GM20431 (cell line): Measurements from ENCODE around the gene POLRMT.
"Not testable (repeated sequence)": the region's sequence is repeated elsewhere in the genome, so short reads cannot be mapped to it uniquely, and the experiment has no call there.

Experiments used
- in situ Hi-C: fragments of 300-500 bp; cut with MseI, MboI; formaldehyde crosslinking; loops from one replicate; pipeline ENCODE4 v1.15.0; 2020; ENCODE audit warnings: low sequenced_read_pairs; ENCODE audit not compliant: unreplicated experiment

Gene POLRMT

DNA sequence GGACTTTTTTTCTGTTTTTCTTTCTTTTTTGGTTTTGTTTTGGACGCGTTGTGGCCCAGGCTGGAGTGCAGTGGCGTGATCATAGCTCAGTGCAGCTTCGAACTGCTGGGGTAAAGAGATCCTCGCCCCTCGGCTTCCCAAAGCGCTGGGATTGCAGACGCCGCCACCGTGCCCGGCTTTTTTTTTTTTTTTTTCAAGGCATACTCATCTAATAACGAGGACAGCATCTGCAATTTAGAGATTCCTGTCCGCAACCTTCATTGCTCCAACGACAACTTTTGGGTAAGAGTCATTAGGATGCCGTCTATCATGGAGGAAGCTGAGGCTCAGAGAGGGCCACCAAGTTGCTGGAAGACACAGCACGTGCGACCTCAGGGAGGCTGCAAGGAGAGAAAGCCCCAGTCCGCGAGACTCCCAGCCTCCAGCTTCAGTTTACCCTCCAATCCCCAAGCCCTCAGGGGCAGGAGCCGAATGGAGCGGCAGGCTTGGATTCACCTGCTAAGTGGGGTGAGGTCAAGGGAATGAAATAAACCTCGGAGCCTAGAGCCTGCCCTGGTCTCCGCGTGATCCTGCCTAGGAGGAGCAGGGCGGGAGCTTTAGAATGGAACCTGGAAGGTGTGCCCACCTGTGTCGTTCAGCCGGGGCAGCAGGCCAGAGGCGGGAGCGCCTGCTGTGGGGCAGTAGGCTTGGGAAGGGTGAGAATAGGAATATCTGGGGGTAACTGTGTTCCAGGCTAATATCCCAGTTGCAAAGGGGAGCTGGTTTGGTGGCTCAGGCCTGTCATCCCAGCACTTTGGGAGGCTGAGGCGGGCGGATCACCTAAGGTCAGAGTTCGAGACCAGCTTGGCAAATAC lies 676 bp upstream of the POLRMT start:
- in situ Hi-C loops = no loop called here

DNA sequence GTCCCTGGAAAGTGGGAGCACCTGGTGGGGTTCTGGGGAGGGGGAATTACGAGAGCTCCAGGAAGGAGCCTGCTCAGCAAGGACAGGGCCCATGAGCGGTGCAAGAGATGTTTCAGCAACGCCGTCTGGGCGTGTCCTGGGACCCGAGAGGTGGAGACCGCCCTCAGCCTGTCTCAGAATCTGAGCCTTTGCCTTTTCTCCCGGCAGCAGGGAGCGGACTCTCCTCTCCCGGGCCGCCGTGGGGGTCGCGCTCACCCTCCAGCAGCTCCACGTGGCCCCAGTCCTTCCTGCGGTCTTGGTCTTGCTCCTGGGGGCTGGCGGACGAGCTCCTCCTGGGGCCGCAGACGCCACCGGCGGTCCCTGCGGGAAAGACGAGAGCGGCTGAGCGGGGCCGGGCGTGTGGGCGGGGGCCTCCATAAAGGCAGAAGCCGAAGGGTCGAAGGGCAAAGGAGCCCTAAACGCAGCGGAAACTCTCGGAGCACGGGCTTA lies 714 bp downstream of the POLRMT start:
- in situ Hi-C loops = no loop called here

DNA sequence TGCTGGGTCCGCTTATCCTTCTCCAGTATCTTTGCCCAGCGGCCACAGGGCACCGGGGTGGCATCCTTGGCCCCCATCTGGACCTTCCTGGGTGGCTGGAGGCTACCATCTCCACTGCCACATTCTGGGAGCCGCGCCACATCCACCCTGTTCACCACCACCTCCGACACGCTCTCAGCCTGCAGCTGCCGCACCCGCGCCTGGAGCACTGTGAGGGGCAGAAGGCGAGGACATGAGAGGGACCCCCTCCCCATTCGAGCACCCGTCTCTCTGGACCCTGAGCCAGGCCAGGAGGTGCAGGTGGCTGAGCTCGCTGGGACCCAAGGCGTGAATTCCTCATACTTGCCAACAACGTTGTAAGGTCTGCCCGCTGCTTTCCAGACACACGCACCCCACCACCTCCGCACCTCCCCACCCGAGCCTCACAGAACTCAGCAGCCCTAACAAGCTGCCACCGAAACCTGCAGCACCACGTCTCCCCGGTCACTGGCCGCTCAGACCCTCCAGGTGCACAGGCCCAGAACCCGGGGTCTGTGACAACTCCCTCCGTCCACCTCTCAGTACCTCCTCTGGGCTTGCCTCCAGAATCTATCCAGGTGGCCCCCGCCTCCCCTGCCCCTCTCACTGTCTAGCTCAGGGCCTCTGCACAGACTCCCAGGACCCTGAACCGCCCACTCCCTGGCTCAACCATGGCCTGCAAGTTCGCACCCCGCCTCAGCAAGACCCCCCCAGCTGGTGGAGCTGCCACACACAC lies 3.2 kb downstream of the POLRMT start:
- in situ Hi-C loops = no loop called here

DNA sequence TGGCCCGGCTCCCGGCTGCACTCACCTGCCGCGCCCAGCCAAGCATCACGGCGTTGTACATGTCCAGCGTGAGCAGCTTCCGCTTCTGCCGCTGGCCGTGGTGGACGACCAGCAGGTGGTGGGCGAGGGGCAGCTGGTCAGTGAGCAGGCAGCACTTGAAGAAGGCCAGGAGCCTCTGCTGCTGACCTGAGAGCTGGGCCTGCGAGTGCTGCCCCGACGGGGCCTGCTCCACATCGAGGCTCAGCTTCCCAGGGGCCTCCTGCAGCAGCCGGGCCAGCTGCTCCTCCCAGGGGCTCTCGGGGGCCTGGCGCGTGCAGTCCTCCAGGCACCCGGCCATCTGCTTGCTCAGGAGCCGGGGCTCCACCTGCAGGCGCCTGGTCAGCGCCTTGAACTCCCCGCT lies 3.8 kb downstream of the POLRMT start:
- in situ Hi-C loops = not testable (repeated sequence)

DNA sequence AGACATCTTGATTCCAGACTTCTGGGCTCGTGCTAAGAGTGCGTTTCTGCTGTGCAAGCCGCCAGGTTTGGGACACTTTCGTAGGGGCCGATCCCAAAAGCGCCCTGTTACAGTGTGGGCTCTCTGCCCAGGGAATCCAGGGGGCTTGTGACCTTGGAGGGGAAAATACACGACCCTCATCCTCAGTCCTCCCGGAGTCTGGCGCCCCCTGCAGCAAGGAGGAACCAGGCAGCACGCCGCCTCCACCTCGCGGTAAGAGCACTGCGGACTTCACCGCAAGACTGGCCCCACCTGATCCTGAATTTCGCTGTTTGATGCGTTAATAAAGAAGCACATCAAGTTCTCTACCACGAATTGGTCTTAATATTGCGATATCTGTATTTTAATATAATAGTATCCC lies 5.2 kb downstream of the POLRMT start:
- in situ Hi-C loops = no loop called here

DNA sequence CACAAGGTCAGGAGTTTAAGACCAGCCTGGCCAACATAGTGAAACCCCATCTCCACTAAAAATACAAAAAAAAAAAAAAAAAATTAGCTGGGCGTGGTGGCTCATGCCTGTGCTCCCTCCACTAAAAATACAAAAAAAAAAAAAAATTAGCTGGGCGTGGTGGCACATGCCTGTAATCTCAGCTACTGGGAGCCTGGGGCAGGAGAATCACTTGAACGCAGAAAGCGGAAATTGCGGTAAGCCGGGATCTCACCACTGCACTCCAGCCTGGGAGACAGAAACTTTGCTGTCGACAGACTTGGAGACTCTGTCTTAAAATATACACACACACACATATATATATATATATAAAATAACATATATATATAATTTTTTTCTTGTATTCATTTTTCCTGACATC lies 6.8 kb downstream of the POLRMT start:
- in situ Hi-C loops = not testable (repeated sequence)

DNA sequence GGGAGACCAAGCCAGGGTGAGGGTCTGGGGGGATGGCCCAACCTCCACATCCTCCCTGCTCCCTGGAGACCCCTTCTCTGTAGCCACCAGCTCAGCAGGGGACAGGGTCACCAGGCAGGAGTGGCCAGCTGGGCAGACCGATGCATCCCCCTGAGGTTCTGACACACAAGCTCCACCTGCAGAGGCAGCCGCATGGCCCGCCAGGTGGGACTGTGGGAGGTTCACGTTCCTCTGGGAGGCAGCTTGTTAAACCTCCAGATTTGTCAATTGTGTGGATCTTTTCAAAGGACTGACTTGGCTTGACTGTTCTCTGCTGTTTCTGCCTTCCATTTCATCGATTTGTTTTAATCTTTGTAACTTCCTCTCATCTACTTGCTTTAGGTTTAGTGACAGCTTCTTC lies 8.1 kb downstream of the POLRMT start:
- in situ Hi-C loops = no loop called here

DNA sequence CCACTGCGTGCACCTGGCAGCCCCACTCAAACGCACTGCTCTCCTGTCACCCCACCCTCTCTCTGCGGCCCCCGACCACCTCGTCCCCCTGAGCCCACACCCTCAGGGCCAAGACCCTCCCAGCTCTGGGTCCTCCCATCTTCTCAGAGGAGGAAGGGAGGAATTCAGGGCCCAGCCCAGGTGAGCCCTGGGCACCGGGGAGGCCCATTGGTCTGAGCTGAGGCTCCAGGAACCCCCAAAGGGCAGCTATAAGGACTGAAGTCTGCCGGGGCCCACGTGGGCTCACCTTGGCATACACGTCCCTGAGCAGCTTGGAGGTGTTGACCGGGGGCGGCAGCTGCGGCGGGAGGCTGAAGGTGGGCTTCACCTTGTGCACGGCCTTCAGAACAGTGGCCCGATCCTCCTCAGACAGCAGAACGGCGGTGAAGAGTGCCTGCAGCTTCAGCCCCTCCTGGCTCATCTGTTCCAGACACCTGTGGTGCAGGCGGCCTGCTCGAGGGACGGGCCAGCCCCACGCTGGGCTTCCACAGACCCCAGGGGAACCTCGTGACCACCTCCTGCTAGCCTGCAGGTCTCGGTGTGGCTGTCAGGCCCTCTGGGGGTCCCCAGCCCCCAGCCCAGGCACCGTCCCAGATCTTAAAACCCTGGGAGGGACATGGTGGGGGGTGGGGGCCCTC lies 8.8 kb downstream of the POLRMT start:
- in situ Hi-C loops = no loop called here

DNA sequence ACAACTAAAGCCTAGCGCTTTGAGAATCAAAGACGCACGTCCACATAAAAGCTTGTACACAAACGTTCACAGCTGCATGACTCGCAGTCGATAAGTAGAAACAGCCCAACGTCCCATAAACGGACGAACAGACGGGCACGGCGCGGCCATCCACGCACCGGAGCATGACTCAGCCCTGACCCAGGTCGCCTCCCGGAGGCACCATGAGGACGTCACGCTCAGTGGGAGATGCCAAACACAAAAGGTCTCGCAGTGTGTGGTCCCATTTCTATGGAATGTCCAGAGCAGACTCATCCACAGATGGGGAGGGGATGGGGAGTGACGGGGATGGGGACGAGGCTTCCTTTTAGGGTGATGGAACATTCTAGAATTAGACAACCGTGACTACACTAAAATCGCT lies 9.4 kb downstream of the POLRMT start:
- in situ Hi-C loops = no loop called here

DNA sequence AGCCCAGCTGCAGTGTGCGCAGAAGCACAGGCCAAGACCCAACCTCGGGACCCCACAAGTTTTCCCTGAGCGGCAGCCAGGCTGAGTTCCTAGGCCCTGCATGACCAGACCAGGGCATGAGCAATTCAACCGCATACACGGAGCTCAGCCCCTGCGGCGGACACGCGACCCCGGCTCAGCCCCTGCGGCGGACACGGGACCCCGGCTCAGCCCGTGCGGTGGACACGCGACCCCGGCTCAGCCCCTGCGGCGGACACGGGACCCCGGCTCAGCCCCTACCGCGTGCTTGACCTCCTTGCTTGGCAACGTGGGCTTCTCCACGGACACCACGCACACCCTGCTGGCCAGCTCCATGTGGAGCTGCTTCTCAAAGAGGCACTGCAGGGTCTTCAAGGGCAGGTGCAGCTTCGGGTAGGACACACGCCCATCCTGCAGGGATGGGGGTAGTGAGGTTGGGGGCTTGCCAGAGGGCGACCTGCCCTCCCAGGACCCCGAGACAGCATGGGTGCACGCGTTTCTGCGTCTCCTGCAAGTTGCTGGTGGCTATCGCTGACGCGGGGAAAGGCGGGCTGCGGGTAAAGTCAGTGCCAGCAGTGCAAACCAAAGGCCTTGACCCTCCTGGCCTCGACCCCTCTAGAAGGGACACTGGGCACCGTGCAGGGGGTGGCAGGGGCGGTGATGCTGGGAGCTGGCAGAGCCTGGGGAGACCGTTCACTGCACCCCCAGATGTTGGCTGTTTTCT lies 10.0 kb downstream of the POLRMT start:
- in situ Hi-C loops = no loop called here

DNA sequence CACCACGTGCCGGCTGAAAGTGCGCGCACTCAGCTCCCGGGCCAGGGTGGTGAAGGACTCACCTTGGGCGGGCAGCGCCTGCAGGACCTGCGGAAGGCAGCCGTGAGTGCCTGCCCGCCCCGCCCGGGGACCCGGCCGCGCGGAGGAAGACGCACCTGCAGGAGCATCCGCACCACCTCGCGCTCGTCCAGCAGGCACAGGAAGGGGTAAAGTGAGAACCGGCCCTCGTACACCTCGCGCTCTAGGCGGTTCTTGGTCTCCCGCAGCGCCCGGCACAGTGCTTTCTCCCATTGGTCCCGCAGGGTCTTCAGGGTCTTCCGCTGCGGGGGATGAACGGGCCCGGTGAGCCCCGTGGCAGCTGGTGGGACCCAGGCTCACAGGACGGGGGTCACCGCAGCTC lies 10.7 kb downstream of the POLRMT start:
- in situ Hi-C loops = no loop called here

DNA sequence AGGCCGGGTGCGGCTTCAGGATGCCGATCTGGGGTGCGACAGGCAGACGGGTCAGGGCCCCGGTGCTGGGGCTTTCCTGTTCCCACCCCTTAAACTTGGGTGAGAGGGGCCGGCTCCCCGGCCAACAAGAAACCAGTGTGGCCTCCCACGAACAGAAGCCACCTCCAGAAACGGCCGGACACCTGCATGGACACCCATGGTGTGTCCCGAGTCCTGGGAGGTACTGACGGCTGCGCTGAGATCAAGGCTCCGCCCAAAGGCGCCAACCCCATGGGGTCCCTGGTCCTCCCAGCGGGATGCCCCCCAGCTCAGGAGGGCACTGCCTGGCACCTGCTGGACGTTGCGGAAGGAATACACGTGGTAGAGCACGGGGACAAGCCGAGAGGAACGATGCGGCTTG lies 11.5 kb downstream of the POLRMT start:
- in situ Hi-C loops = no loop called here

DNA sequence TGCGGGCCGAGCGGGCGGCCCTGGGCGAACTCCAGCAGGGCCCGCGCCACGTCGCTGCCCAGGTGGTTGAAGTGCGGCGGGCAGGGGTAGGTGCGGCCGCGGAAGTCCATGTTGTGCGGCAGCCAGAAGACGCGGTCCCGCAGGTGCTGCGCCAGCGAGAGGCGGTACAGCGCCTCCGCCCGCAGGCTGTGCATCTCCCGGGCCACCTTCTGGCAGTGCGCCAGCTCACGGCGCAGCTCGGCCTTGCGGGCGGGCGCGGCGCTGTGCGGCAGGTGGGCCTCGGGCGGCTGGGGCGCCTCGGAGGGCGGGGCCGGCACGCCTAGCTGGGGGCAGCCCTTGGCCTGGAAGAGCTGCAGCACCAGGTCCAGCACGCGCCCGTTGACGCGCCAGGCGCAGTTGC lies 12.1 kb downstream of the POLRMT start:
- in situ Hi-C loops = not testable (repeated sequence)

DNA sequence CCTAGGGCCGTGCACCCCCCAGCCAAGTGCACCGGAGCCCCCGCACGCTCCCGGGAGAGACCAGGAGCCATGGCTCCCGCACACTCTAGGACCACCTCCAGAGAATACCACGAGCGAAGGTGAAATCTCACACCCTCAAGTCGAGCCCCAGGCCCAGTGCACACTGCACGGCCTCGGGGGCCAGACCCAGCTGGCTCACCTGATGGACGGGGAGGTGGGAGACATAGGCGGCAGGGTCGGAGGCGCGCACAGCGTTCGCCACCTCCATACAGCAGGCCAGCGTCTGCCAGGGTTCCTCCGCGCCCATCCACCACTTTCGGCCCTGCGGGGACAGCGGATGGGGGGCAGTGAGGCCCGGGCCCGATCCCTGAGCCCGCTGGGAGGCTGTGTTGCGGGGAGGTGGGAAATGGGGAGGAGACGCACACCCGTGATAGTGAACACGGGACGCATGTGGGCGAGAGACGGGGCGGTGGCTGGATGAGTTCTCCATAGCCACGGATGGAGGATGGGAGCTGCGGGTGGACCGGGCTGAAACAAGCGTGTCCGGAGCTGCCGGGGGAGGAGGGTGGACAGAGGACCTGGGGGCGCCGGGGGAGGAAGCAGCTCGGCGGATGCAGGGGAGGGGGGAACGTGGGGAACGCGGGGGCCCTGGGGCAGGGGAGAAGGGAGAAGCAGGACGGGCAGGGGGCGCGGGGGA lies 13.0 kb downstream of the POLRMT start:
- in situ Hi-C loops = no loop called here

DNA sequence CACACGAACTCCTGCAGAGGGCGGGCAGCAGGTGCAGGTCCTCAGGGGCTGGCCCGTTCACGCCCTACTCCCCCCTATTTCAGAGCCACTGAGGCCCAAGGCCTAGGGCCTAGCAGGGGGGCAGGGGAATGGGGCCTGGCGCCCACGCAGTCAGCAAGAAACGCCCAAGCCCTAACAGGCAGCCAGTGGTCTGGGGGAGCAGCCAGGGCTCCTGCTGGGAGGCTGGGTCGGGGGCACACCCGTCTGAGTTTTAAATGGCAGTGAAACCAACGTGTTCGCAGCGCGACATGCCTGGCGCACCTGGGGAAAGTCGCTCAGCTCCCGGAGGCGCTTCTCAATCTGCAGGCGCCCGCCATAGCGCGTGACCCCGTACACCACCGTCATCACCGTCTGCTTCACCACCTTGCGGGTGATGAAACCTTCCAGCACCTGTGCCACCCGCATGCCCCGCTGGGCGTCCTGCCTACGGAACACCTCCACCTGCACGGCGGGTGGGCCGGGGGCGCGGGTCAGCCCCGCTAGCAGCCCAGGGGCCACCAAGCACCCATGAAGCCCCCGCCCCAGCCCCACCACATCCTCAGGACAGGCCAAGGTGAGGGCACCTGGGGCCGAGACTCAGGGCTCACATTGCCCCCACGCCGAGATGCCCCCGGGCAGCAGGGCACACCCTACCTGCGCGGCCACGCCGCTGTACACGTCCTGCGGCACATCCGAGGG lies 13.9 kb downstream of the POLRMT start:
- in situ Hi-C loops = no loop called here

DNA sequence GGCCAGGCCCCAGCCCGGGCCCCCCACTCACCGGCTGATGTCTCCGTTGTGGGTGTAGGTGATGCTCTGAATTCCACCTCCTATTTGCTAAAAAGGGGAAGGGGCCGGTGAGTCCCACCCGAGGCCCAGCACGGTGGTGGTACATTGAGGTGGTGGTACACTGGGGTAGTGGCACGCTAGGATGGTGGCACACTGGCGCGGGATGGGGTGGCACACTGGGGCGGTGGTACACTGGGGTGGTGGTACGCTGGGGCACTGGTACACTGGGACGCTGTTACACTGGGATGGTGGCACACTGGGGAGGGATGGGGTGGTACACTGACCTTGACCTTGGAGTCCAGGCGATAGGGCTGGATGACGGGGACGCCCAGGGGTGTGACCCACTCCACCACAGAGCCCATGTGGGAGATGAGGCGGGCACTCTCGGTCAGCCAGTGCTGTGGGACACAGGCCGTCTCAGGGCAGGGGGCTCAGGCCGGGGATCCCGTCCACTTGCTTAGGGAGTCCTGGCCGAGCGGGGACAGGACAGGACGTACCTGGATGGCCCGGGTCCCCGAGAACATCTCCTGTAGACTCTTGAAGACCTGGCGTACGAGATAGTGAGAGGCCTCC lies 14.6 kb downstream of the POLRMT start:
- in situ Hi-C loops = no loop called here

DNA sequence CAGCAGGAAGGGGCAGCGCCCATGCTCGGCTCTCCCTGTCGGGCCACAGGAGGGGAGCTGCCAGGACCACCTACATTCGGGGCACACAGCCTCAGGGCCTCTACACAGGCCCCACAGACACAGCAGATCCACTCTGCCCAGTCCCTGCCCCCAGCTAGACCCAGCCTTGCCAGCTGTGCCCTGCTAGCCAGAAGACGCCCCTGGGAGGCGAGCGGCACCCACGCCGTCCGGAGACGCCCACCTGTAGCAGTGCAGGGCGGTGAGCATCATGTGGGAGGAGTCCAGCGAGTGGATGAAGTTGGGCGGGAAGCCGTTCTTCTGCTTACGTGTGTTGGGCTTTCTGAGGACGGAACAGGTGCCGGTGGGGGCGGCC lies 15.1 kb downstream of the POLRMT start:
- in situ Hi-C loops = no loop called here

DNA sequence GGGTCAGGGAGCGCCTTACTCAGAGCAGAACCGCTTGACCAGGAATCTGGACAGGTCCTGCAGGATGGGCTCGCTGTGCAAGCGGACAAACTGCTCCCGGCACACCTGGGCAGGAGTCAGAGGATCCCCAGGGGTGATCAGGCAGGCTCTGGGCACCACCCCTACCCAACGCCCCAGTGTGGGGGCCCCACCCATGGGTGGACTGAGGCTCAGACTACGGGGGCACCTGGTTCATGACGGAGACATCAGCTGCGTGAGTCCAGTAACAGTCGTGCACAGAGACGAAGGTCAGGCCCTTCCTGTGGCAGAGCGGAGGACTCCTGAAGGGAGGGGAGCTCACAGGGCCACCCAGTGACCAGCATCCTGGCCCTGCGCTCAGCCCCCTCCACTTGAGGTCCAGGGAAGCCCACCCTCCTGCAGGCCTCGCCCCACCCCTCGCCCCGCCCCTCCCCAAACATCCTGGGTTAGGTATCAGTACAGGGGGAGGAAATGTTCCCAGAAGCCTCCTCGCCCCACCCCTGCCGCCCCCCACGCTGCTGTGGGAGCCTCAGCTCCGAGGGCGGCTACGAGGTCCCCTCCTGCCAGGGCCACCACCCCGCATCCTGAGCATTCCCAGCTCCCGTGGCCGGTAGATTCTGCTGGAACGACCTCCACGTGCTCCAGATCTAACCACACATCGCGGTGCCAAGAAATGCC lies 15.6 kb downstream of the POLRMT start:
- in situ Hi-C loops = no loop called here
